ENCODE data around the gene ZNF592. TPM values are rescaled to one million over a fixed set of nuclear protein-coding genes. Genes with fewer than 3 reads are reported as not detected.
"Not testable (repeated sequence)": the region's sequence is repeated elsewhere in the genome, so short reads cannot be mapped to it uniquely, and the experiment has no call there.

ZNF592 gene
- total RNA-seq, 4 donors from 2014 or later: 25.6 to 47.6 (median 40.9) TPM

DNA sequence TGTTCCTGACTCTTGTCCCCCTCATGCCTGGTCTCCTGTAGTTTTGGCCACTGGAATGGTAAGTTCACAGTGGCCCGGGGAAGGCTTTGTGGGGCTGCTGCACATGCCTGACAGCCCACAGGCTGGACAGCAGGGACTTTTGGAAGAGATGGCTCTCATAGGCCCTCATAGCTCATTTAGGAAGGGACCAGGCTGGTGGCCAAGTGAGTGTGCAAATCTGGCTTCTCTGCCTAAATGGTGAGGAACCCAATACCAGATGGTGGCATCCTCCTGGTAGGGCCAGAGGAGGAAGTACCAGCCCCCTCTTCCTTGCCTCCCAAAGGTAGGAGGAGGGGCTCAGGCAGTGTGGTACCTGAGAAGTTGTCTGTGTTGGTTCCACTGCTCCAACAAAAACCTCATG lies 94.4 kb downstream of the ZNF592 start:
- Histone ChIP-seq H3K4me1 (peaks cover 0 to 6% (median 1%) of the 10 kb centered on the region in 4 donors), H3K4me3 (no peak overlapping the region), H3K27ac (no peak overlapping the region), H3K27me3 (no peaks in the 10 kb centered on the region), H3K9me3 (peaks cover 0 to 6% (median 0%) of the 10 kb centered on the region in 4 donors), H3K36me3 (no peaks in the 10 kb centered on the region)
- no peak for TF ChIP-seq POLR2A (IDR thresholded peaks at IDR 0.05)
- TF ChIP-seq, protein P1, sequence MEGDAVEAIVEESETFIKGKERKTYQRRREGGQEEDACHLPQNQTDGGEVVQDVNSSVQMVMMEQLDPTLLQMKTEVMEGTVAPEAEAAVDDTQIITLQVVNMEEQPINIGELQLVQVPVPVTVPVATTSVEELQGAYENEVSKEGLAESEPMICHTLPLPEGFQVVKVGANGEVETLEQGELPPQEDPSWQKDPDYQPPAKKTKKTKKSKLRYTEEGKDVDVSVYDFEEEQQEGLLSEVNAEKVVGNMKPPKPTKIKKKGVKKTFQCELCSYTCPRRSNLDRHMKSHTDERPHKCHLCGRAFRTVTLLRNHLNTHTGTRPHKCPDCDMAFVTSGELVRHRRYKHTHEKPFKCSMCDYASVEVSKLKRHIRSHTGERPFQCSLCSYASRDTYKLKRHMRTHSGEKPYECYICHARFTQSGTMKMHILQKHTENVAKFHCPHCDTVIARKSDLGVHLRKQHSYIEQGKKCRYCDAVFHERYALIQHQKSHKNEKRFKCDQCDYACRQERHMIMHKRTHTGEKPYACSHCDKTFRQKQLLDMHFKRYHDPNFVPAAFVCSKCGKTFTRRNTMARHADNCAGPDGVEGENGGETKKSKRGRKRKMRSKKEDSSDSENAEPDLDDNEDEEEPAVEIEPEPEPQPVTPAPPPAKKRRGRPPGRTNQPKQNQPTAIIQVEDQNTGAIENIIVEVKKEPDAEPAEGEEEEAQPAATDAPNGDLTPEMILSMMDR (IDR thresholded peaks at IDR 0.05): no peak
- DNase-seq: no peak

DNA sequence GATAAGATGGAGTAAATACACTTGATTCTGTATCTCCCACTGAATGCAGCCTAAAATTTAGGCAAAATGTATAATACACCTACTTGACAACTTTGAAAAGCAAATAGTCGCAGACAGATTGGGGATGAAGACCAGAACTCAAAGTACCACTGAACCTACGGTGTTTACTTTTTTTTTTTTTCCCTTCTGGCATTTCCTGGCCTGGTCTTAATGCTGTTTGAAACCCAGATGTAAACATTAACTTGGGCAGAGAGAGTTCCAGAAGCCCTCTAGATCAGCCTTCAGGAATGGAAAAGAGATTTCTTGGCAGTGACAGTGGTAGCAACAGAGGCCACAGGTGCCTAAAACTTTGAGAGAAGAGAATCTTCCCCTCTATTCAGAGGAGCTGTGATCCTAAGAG lies 96.6 kb downstream of the ZNF592 start:
- Histone ChIP-seq H3K4me3 (no peak overlapping the region), H3K4me1 (peaks cover 0 to 6% (median 1%) of the 10 kb centered on the region in 4 donors), H3K27me3 (no peaks in the 10 kb centered on the region), H3K36me3 (no peaks in the 10 kb centered on the region), H3K9me3 (peaks cover 0 to 6% (median 0%) of the 10 kb centered on the region in 4 donors), H3K27ac (peak overlapping the region in 1 of 4 donors; percentile 29)
- DNase-seq: no peak
- TF ChIP-seq, protein P1 (IDR thresholded peaks at IDR 0.05): no peak
- TF ChIP-seq POLR2A (IDR thresholded peaks at IDR 0.05): no peak

DNA sequence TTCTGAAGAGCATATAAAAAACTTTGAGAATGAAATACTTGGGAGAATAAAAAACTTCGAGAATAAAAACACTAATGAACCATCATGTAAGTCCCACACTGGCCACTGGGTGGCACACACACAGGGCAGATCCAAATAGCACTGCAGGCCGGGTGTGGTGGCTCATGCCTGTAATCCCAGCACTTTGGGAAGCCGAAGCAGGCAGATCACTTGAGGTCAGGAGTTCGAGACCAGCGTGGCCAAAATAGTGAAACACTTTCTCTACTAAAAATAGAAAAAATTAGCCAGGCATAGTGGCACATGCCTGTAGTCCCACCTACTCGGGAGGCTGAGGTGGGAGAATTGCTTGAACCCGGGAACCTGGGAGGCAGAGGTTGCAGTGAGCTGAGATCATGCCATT lies 97.2 kb downstream of the ZNF592 start:
- not testable (repeated sequence) for H3K27me3 ChIP-seq, H3K4me1 ChIP-seq, H3K36me3 ChIP-seq, H3K4me3 ChIP-seq, H3K9me3 ChIP-seq
- H3K27ac ChIP-seq: peak overlapping the region in 1 of 4 donors; percentile 29
- TF ChIP-seq, protein P1 (IDR thresholded peaks at IDR 0.05): peak in 5 of 6 experiments; percentile 60 to 79 (median 76)
- DNase-seq: peak; percentile 52 to 86 (median 72)

DNA sequence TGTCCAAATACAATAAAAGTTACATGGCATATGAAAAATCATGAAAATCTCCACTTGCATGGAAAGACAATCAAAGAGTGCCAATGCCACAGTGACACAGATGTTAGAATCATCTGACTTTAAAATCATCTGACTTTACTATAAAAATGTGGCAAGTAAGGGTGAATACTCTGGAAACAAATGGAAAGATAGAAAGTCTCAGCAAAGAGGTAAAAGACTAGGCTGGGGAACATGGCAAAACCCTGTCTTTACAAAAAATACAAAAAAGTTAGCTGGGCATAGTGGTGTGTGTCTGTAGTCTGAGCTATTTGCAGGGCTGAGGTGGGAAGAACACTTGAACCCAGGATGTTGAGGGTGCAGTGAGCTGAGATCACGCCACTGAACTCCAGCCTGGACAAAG lies 97.9 kb downstream of the ZNF592 start:
- H3K4me3 ChIP-seq: no peak overlapping the region
- no peak for DNase-seq
- peaks cover 0 to 6% (median 0%) of the 10 kb centered on the region in 4 donors for H3K9me3 ChIP-seq
- no peak overlapping the region for H3K27ac ChIP-seq
- no peaks in the 10 kb centered on the region for H3K36me3 ChIP-seq
- H3K4me1 ChIP-seq: no peaks in the 10 kb centered on the region
- TF ChIP-seq, protein P1 (IDR thresholded peaks at IDR 0.05): no peak
- TF ChIP-seq POLR2A (IDR thresholded peaks at IDR 0.05): no peak
- H3K27me3 ChIP-seq: no peaks in the 10 kb centered on the region

DNA sequence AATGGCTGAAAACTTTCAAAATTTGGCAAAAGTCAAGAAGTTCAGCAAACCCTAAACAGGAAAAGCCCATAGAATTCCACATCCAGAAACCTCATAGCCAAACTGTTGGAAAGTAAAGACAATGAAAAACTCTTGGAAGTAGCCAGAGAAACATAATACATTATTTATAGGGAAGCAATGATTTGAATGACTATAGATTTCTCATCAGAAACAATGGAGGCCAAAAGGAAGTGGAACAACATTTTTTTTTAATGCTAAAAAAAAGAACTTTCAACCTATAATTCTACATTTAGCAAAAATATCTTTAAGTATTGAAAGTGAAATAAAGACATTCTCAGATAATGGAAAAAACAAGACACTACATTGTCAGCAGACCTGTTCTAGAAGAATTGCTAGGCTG lies 99.0 kb downstream of the ZNF592 start:
- no peaks in the 10 kb centered on the region for H3K27me3 ChIP-seq
- no peaks in the 10 kb centered on the region for H3K4me1 ChIP-seq
- no peak for DNase-seq
- no peak for TF ChIP-seq POLR2A (IDR thresholded peaks at IDR 0.05)
- TF ChIP-seq, protein P1 (IDR thresholded peaks at IDR 0.05): no peak
- peaks cover 0 to 6% (median 0%) of the 10 kb centered on the region in 4 donors for H3K9me3 ChIP-seq
- no peak overlapping the region for H3K4me3 ChIP-seq
- H3K36me3 ChIP-seq: no peaks in the 10 kb centered on the region
- H3K27ac ChIP-seq: no peak overlapping the region

DNA sequence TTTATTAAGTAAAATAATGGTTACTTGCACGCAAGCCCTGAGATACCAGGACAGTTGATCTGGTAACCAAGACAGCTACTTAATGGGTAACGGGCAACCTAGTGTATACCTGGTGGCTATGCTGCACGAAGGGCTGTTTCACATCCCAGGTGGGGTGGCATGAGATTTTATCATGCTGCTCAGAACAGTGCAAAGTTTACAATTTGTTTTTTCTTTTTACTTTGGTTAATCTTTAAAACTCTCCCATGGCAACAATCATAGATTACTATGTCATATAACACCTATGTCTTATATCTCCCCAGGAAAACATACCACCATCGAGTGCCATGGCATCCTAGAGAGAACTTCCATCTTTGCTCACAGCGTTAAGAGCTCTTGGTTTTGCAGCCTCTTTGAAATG lies 103.8 kb downstream of the ZNF592 start:
- Histone ChIP-seq H3K4me3 (no peak overlapping the region), H3K27ac (no peak overlapping the region), H3K36me3 (no peaks in the 10 kb centered on the region), H3K4me1 (no peaks in the 10 kb centered on the region), H3K27me3 (no peaks in the 10 kb centered on the region), H3K9me3 (peaks cover 0 to 6% (median 0%) of the 10 kb centered on the region in 4 donors)
- TF ChIP-seq, protein P1 (IDR thresholded peaks at IDR 0.05): no peak
- no peak for TF ChIP-seq POLR2A (IDR thresholded peaks at IDR 0.05)
- DNase-seq: no peak
